Osteocyte (in vitro differentiated cells): ENCODE measurements around the gene GFPT1. TPM values are rescaled to one million over a fixed set of nuclear protein-coding genes. Genes with fewer than 3 reads are reported as not detected.

Experiments
- DNase-seq: peaks from one replicate; pipeline ENCODE4 v3.0.0; 2021; ENCODE audit warnings: mixed read lengths; ENCODE audit not compliant: unreplicated experiment; ENCODE audit errors: extremely low spot score
- H3K27ac Mint-ChIP-seq: one replicate; pipeline ENCODE4 v1.8.0; 2021; ENCODE audit warnings: mild to moderate bottlenecking, mixed read lengths; ENCODE audit not compliant: unreplicated experiment
- H3K27me3 Mint-ChIP-seq: one replicate; pipeline ENCODE4 v1.8.0; 2021; ENCODE audit warnings: mixed read lengths; ENCODE audit not compliant: unreplicated experiment
- H3K36me3 Mint-ChIP-seq: one replicate; pipeline ENCODE4 v1.8.0; 2021; ENCODE audit warnings: mixed read lengths; ENCODE audit not compliant: unreplicated experiment
- H3K4me1 Mint-ChIP-seq: one replicate; pipeline ENCODE4 v1.8.0; 2021; ENCODE audit warnings: mixed read lengths; ENCODE audit not compliant: unreplicated experiment
- H3K4me3 Mint-ChIP-seq: one replicate; pipeline ENCODE4 v1.8.0; 2021; ENCODE audit warnings: mild to moderate bottlenecking, moderate library complexity, mixed read lengths; ENCODE audit not compliant: unreplicated experiment
- H3K9me3 Mint-ChIP-seq: one replicate; pipeline ENCODE4 v1.8.0; 2021; ENCODE audit warnings: mixed read lengths; ENCODE audit not compliant: unreplicated experiment
- CTCF ChIP-seq: fragments of 200-600 bp; sonication (generic); IDR thresholded peaks from 2 replicates; pipeline ENCODE4 v1.5.0; 2021; ENCODE audit warnings: antibody characterized with exemption, mild to moderate bottlenecking, moderate library complexity
- total RNA-seq: library from RNA; stranded (reverse); gene quantifications from 2 replicates; pipeline ENCODE4 v1.2.1, GENCODE V29; 2021

The GFPT1 gene
- total RNA-seq, 1 donor from 2014 or later: 48.3 TPM

- Mint-ChIP-seq H3K27me3 (no peaks in the 10 kb centered on the region), H3K4me3 (no peak overlapping the region), H3K9me3 (no peaks in the 10 kb centered on the region), H3K4me1 (peaks cover 19% of the 10 kb centered on the region), H3K27ac (peak overlapping the region; percentile 50), H3K36me3 (peaks cover 24% of the 10 kb centered on the region)
- no peak for DNase-seq
- TF ChIP-seq CTCF: no peak
These were observed 10.6 kb downstream of the GFPT1 start for GRCh38 chr2:69376403-69376802.

DNA sequence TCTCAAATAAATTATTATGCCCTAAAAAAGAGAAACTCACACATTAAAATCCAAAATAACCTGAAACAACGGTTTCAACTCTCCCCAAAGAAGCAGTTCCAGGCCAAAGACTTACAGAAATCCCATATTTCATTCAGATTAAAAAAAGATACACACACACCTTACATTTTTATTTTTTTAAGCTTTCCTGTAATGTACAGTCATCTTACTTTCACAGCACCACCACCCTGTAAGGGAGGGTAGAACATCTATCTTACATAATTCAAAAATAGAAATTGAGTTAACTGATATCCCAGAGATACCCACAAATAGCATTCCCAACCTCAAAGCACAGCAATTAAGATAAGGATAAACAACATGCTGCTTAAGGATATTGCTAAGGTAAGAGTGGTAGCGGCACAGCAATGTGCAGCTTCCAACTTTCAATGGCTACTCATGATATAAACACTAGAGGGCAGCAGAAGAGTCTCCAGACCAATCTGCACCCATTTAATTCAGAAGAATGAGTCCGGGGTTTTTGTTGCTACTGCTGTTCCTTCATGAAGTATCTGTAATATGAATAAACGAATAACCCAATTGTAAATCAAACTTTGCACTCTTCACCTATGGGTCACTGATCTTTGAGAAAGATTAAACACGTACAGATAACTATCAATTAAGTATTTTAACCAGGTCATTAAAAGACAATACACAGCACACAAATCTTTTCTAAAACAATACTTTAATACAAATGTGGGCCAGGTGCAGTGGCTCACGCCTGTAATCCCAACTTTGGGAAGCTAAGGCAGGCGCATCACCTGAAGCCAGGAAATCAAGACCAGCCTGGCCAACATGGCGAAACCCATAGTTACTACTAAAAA lies 11.3 kb downstream of the GFPT1 start:
- Mint-ChIP-seq H3K4me1 (peaks cover 13% of the 10 kb centered on the region), H3K36me3 (peaks cover 25% of the 10 kb centered on the region), H3K4me3 (no peak overlapping the region), H3K27me3 (no peaks in the 10 kb centered on the region), H3K9me3 (no peaks in the 10 kb centered on the region), H3K27ac (peak overlapping the region; percentile 0)
- no peak for DNase-seq
- TF ChIP-seq CTCF: peak; percentile 65

DNA sequence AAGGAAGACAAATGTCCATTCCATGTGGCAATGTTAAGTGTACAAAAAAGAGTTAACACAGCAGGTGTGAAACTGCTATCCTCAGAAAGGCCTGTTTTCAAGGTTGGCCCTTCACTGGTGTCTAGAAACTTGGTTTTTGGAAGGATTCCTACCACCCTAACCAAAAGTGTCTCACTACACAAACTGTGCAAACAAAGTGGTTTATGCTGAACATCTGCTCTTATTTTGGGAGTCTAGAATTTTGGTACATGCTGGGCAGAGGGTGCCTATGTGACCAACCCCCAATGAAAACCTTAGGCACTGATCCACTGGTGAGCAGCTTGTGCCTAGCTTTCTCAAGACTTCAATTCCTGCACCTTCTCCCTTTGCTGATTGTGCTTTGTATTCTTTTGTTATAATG lies 14.3 kb downstream of the GFPT1 start:
- no peaks in the 10 kb centered on the region for H3K27me3 Mint-ChIP-seq
- H3K27ac Mint-ChIP-seq: no peak overlapping the region
- H3K4me3 Mint-ChIP-seq: no peak overlapping the region
- H3K36me3 Mint-ChIP-seq: peaks cover 46% of the 10 kb centered on the region
- DNase-seq: no peak
- H3K4me1 Mint-ChIP-seq: peaks cover 6% of the 10 kb centered on the region
- no peak for TF ChIP-seq CTCF
- H3K9me3 Mint-ChIP-seq: no peaks in the 10 kb centered on the region

GRCh38 chr2:69369802-69370201 lies 17.2 kb downstream of the GFPT1 start:
- no peak for TF ChIP-seq CTCF
- Mint-ChIP-seq H3K27me3 (no peaks in the 10 kb centered on the region), H3K4me1 (no peaks in the 10 kb centered on the region), H3K36me3 (peaks cover 54% of the 10 kb centered on the region), H3K4me3 (no peak overlapping the region), H3K9me3 (no peaks in the 10 kb centered on the region), H3K27ac (no peak overlapping the region)
- no peak for DNase-seq

DNA sequence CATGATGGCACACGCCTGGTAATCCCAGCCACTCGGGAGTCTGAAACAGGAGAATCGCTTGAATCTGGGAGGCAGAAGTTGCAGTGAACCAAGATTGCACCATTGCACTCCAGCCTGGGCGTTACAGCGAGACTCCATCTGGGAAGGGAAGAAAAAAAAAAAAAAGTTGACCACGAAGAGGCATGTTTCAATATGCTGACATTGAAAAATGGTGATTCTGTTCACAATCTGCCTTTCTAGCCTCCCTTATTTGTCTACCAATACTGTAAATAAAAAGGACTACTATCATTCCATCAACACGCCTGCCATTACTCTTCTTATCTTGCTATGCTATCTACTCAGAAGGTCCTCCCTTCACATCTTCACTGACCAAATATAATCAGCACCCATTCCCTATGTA lies 18.4 kb downstream of the GFPT1 start:
- Mint-ChIP-seq H3K36me3 (peaks cover 50% of the 10 kb centered on the region), H3K27me3 (no peaks in the 10 kb centered on the region), H3K27ac (no peak overlapping the region), H3K9me3 (no peaks in the 10 kb centered on the region), H3K4me3 (no peak overlapping the region), H3K4me1 (no peaks in the 10 kb centered on the region)
- no peak for TF ChIP-seq CTCF
- no peak for DNase-seq
